ENCODE results near the gene FAF1. TPM values are rescaled to one million over a fixed set of nuclear protein-coding genes. Genes with fewer than 3 reads are reported as not detected.
"Not testable (repeated sequence)": the region's sequence is repeated elsewhere in the genome, so short reads cannot be mapped to it uniquely, and the experiment has no call there.

FAF1 gene
- total RNA-seq, 4 donors from 2014 or later, result 25.1 to 55.7 (median 38.8) TPM

GRCh38 chr1:50920409-50920808, 39.7 kb downstream of the FAF1 start:
- 97% methylated on average over 1 of the region's 1 CpG for WGBS, 2 donors
- Histone ChIP-seq H3K27me3 (no peaks in the 10 kb centered on the region), H3K4me1 (peaks cover 0 to 5% (median 2%) of the 10 kb centered on the region in 4 donors), H3K36me3 (peaks cover 0 to 8% (median 0%) of the 10 kb centered on the region in 3 donors), H3K27ac (no peak overlapping the region), H3K4me3 (no peak overlapping the region), H3K9me3 (peaks cover 0 to 30% (median 7%) of the 10 kb centered on the region in 4 donors)
- DNase-seq (ENCODE audit: low spot score in 2 of 2), result no peak
- TF ChIP-seq CTCF (IDR thresholded peaks at IDR 0.05) (no peak), EP300 (IDR thresholded peaks at IDR 0.05) (no peak), POLR2A (IDR thresholded peaks at IDR 0.05) (no peak)

- Histone ChIP-seq H3K36me3 (no peaks in the 10 kb centered on the region), H3K27ac (no peak overlapping the region), H3K4me1 (peaks cover 0 to 5% (median 4%) of the 10 kb centered on the region in 4 donors), H3K4me3 (no peak overlapping the region), H3K27me3 (no peaks in the 10 kb centered on the region), H3K9me3 (peaks cover 0 to 5% (median 0%) of the 10 kb centered on the region in 4 donors)
- DNase-seq (ENCODE audit: low spot score in 2 of 2), result no peak
- WGBS, 2 donors, result 71 to 85% methylated on average over 4 of the region's 4 CpGs
- TF ChIP-seq EP300 (IDR thresholded peaks at IDR 0.05), result no peak
- no peak for TF ChIP-seq CTCF (IDR thresholded peaks at IDR 0.05)
- TF ChIP-seq POLR2A (IDR thresholded peaks at IDR 0.05), result no peak
Measured at GRCh38 chr1:50917138-50918137, 42.6 kb downstream of the FAF1 start.

GRCh38 chr1:50915621-50916020, 44.4 kb downstream of the FAF1 start:
- no peak for TF ChIP-seq POLR2A (IDR thresholded peaks at IDR 0.05)
- no peak for TF ChIP-seq EP300 (IDR thresholded peaks at IDR 0.05)
- no peak for TF ChIP-seq CTCF (IDR thresholded peaks at IDR 0.05)
- H3K27me3 ChIP-seq, result no peaks in the 10 kb centered on the region
- peaks cover 0 to under 1% (median 0%) of the 10 kb centered on the region in 3 donors for H3K36me3 ChIP-seq
- 91 to 92% methylated on average over 2 of the region's 2 CpGs for WGBS, 2 donors
- H3K9me3 ChIP-seq, result peaks cover 0 to 5% (median 0%) of the 10 kb centered on the region in 4 donors
- DNase-seq (ENCODE audit: low spot score in 2 of 2), result no peak
- H3K27ac ChIP-seq, result no peak overlapping the region
- no peak overlapping the region for H3K4me3 ChIP-seq
- peaks cover 0 to 5% (median 4%) of the 10 kb centered on the region in 4 donors for H3K4me1 ChIP-seq

GRCh38 chr1:50913954-50914353, 46.1 kb downstream of the FAF1 start:
- Histone ChIP-seq H3K36me3 (peaks cover 0 to 8% (median 0%) of the 10 kb centered on the region in 3 donors), H3K4me1 (peaks cover 0 to 5% (median 4%) of the 10 kb centered on the region in 4 donors), H3K4me3 (no peak overlapping the region), H3K27me3 (no peaks in the 10 kb centered on the region), H3K9me3 (no peaks in the 10 kb centered on the region), H3K27ac (no peak overlapping the region)
- no peak for DNase-seq (ENCODE audit: low spot score in 2 of 2)
- 93% methylated on average over 1 of the region's 1 CpG for WGBS, 2 donors
- TF ChIP-seq POLR2A (IDR thresholded peaks at IDR 0.05), result no peak
- TF ChIP-seq EP300 (IDR thresholded peaks at IDR 0.05), result no peak
- TF ChIP-seq CTCF (IDR thresholded peaks at IDR 0.05), result no peak

GRCh38 chr1:50910356-50910755, 49.7 kb downstream of the FAF1 start:
- H3K9me3 ChIP-seq; DNase-seq (ENCODE audit: low spot score in 2 of 2): not testable (repeated sequence)
- 97% methylated on average over 12 of the region's 12 CpGs for WGBS, 2 donors

GRCh38 chr1:50907610-50908009, 52.5 kb downstream of the FAF1 start:
- H3K4me1 ChIP-seq; H3K27me3 ChIP-seq; H3K9me3 ChIP-seq; H3K36me3 ChIP-seq; H3K27ac ChIP-seq; H3K4me3 ChIP-seq; DNase-seq (ENCODE audit: low spot score in 2 of 2): not testable (repeated sequence)

More at GRCh38 chr1:50910356-50910755, 49.7 kb downstream of the FAF1 start:
- H3K27me3 ChIP-seq, H3K4me1 ChIP-seq, H3K27ac ChIP-seq, H3K36me3 ChIP-seq, H3K4me3 ChIP-seq: not testable (repeated sequence)

GRCh38 chr1:50906050-50906449, 54.0 kb downstream of the FAF1 start:
- not testable (repeated sequence) for H3K4me1 ChIP-seq; H3K9me3 ChIP-seq; H3K27me3 ChIP-seq; H3K4me3 ChIP-seq; H3K36me3 ChIP-seq; DNase-seq (ENCODE audit: low spot score in 2 of 2); H3K27ac ChIP-seq
- 89 to 100% methylated on average over 1 of the region's 1 CpG for WGBS, 2 donors

Data from tibial nerve (tissue), 4 donors.